ENCODE measurements around the gene ARL5A. TPM values are rescaled to one million over a fixed set of nuclear protein-coding genes. Genes with fewer than 3 reads are reported as not detected.

Gene ARL5A
- total RNA-seq, 1 donor from 2014 or later, result 42.2 TPM

DNA sequence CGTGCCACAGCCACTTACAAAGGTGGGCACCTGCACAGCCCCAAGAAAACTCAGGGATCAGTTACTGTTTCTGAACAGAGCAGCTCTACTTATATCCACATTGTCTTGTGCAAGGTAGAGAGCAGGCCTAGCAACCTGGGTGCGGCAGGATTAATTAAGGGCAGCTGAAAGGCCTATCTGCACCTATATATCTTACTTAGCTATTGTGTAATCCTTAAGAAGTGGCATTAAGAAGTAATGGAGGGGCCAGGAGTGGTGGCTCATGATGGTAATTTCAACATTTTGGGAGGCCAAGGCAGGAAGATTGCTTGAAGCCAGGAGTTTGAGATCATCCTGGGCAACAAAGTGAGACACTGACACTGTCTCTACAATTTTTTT, 12.8 kb upstream of the ARL5A start:
- H3K9me3 Mint-ChIP-seq (ENCODE audit: unreplicated experiment), result no peaks in the 10 kb centered on the region
- H3K27me3 Mint-ChIP-seq (ENCODE audit: unreplicated experiment), result peaks cover 1% of the 10 kb centered on the region
- H3K4me1 Mint-ChIP-seq (ENCODE audit: unreplicated experiment), result peaks cover 22% of the 10 kb centered on the region
- H3K36me3 Mint-ChIP-seq (ENCODE audit: low read depth, unreplicated experiment), result no peaks in the 10 kb centered on the region
- no peak for DNase-seq (ENCODE audit: low spot score)
- no peak overlapping the region for H3K4me3 Mint-ChIP-seq (ENCODE audit: unreplicated experiment)
- H3K27ac Mint-ChIP-seq (ENCODE audit: unreplicated experiment), result no peak overlapping the region
- TF ChIP-seq, protein P1, sequence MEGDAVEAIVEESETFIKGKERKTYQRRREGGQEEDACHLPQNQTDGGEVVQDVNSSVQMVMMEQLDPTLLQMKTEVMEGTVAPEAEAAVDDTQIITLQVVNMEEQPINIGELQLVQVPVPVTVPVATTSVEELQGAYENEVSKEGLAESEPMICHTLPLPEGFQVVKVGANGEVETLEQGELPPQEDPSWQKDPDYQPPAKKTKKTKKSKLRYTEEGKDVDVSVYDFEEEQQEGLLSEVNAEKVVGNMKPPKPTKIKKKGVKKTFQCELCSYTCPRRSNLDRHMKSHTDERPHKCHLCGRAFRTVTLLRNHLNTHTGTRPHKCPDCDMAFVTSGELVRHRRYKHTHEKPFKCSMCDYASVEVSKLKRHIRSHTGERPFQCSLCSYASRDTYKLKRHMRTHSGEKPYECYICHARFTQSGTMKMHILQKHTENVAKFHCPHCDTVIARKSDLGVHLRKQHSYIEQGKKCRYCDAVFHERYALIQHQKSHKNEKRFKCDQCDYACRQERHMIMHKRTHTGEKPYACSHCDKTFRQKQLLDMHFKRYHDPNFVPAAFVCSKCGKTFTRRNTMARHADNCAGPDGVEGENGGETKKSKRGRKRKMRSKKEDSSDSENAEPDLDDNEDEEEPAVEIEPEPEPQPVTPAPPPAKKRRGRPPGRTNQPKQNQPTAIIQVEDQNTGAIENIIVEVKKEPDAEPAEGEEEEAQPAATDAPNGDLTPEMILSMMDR (IDR thresholded peaks at IDR 0.05; ENCODE audit: unreplicated experiment), result no peak

DNA sequence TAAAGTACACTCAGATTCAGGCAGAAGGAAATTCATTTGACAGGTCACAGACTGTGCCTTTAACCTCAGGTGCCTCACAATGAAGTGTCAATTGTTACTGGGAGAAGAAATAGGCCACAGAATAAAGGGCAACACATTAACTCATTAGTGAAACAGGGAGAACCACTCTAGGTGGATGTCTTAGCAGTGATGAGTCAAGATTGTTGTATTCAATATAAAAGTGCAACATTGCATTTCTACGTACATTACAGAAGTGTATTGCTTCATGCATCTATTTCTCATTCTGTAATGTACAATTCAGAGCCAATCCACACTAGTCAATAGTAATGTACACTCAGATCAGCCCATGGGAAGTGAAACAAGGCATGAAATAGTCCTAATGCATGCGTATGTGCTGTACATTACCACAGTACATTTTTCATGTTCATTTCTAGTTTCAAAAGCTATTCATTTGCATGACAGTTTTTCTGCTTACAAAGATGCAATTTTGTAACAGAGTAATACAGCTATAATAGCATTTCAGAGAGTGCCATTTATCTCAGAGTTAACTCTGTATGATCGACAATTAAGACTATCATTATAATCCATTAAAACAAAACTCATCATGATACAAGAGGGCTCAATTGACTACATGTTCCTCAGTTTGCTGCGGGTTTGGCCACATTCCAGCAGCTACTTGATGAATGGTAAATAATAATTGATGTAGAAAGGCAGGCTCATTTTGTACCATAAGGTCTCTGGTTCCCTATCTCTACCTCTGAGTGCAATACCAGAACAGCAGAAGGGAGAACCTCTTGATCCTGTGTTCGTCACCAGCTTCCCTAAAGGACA, 12.2 kb upstream of the ARL5A start:
- H3K4me3 Mint-ChIP-seq (ENCODE audit: unreplicated experiment), result no peak overlapping the region

DNA sequence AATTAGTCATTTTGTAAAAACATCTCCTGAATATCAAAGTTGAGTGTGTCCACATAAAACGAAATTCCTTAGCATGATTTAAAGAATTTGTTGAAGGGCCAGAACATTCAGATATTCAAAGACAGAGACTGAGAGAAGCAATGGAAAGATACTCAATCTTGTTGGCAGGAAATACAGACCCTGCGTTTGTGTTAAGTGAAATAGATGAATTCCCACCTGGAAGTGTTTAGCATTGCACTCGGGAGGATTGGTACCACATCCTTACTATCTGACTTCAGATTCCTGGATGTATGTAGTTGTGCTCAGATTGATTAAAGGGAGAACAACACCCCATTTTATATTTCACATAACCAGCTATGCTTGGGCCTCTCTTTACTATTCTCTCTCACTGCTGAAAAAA, 9.7 kb upstream of the ARL5A start:
- Mint-ChIP-seq H3K36me3 (ENCODE audit: low read depth, unreplicated experiment) (no peaks in the 10 kb centered on the region), H3K4me1 (ENCODE audit: unreplicated experiment) (peaks cover 8% of the 10 kb centered on the region), H3K4me3 (ENCODE audit: unreplicated experiment) (no peak overlapping the region), H3K27me3 (ENCODE audit: unreplicated experiment) (no peaks in the 10 kb centered on the region), H3K27ac (ENCODE audit: unreplicated experiment) (no peak overlapping the region), H3K9me3 (ENCODE audit: unreplicated experiment) (no peaks in the 10 kb centered on the region)
- no peak for DNase-seq (ENCODE audit: low spot score)
- TF ChIP-seq, protein P1 (IDR thresholded peaks at IDR 0.05; ENCODE audit: unreplicated experiment), result no peak

More for the DNA sequence above, 12.2 kb upstream of the ARL5A start:
- Mint-ChIP-seq H3K9me3 (ENCODE audit: unreplicated experiment) (no peaks in the 10 kb centered on the region), H3K27ac (ENCODE audit: unreplicated experiment) (no peak overlapping the region), H3K36me3 (ENCODE audit: low read depth, unreplicated experiment) (no peaks in the 10 kb centered on the region), H3K27me3 (ENCODE audit: unreplicated experiment) (no peaks in the 10 kb centered on the region), H3K4me1 (ENCODE audit: unreplicated experiment) (peaks cover 24% of the 10 kb centered on the region)
- no peak for DNase-seq (ENCODE audit: low spot score)
- TF ChIP-seq, protein P1 (IDR thresholded peaks at IDR 0.05; ENCODE audit: unreplicated experiment), result no peak

DNA sequence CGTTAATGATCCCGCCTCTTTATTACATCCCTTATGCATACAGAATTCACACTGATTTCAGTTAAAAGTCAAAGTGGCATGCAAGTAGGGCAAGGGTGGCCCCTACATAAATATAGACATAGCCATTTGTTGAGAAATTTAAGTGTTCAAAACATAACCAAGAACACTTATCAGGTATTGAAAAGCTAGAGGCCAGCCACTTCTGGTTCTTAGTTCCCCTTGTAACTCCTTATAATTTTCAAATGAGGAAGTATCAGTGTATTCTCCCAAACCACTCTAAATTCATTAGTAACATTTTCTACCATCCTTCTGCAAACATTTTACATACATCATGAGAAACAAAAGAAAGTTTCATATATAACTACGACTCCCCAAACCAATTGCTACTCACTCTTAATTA, 5.8 kb upstream of the ARL5A start:
- H3K9me3 Mint-ChIP-seq (ENCODE audit: unreplicated experiment), result no peaks in the 10 kb centered on the region
- no peak overlapping the region for H3K4me3 Mint-ChIP-seq (ENCODE audit: unreplicated experiment)
- no peaks in the 10 kb centered on the region for H3K36me3 Mint-ChIP-seq (ENCODE audit: low read depth, unreplicated experiment)
- peaks cover 15% of the 10 kb centered on the region for H3K4me1 Mint-ChIP-seq (ENCODE audit: unreplicated experiment)
- no peak overlapping the region for H3K27ac Mint-ChIP-seq (ENCODE audit: unreplicated experiment)
- TF ChIP-seq, protein P1 (IDR thresholded peaks at IDR 0.05; ENCODE audit: unreplicated experiment), result no peak
- no peak for DNase-seq (ENCODE audit: low spot score)
- peaks cover under 1% of the 10 kb centered on the region for H3K27me3 Mint-ChIP-seq (ENCODE audit: unreplicated experiment)

DNA sequence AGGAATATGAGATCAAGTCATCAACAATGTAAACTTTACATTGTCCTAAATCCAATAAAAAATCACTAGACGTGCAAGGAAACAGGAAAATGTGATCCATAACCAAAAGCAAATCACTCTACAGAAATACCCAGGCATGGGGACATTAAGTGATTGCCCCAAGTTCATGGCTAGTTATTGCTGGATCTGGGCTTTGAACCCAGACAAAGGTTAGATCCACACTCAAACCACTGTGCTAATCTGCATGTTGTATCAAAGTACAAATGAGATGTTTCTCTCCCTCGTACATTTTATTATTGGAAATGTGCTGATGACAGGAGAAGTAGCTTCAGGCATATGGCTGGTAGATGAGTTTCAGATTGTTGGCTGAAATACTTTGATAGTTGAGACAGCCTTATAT, 2.7 kb upstream of the ARL5A start:
- Mint-ChIP-seq H3K36me3 (ENCODE audit: low read depth, unreplicated experiment) (no peaks in the 10 kb centered on the region), H3K4me1 (ENCODE audit: unreplicated experiment) (peaks cover 32% of the 10 kb centered on the region), H3K27ac (ENCODE audit: unreplicated experiment) (no peak overlapping the region), H3K9me3 (ENCODE audit: unreplicated experiment) (no peaks in the 10 kb centered on the region), H3K4me3 (ENCODE audit: unreplicated experiment) (no peak overlapping the region), H3K27me3 (ENCODE audit: unreplicated experiment) (peaks cover 9% of the 10 kb centered on the region)
- TF ChIP-seq, protein P1 (IDR thresholded peaks at IDR 0.05; ENCODE audit: unreplicated experiment), result no peak
- DNase-seq (ENCODE audit: low spot score), result no peak
